Mammary epithelial cell (primary cell): ENCODE results near the gene RUFY4.
"Not testable (repeated sequence)": the region's sequence is repeated elsewhere in the genome, so short reads cannot be mapped to it uniquely, and the experiment has no call there.

Experiments used
- EZH2 ChIP-seq: IDR thresholded peaks from 2 replicates; pipeline ENCODE4 v1.6.1; 2012; ENCODE audit warnings: low read length, inconsistent platforms, borderline replicate concordance
- TF ChIP-seq, protein P1 (sequence below), 2 donors: IDR thresholded peaks in 1 of 2; conservative IDR thresholded peaks in 1 of 2; 2 replicates each; pipeline ENCODE4 v1.5.1; 2011 to 2012; ENCODE audit warnings: inconsistent platforms in 2 of 2, low read length in 2 of 2, mild to moderate bottlenecking in 2 of 2, control low read depth in 1 of 2, low read depth in 1 of 2; ENCODE audit not compliant: insufficient read depth in 1 of 2; ENCODE audit errors: extremely low read depth in 1 of 2

DNA sequence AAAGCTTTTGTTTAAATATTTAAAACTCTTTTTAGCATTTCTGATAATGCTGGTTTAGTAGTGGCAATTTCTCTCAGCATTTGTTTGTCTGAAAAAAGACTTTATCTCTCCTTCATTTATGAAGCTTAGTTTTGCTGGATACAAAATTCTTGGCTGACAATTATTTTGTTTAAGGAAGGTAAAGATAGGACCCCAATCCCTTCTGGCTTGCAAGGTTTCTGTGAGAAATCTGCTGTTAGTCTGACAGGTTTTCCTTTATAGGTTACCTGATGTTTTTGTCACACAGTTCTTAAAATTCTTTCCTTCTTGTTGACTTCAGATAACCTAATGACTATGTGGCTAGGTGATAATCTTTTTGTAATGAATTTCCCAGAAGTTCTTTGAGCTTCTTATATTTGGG is 53.2 kb downstream of the RUFY4 start:
- TF ChIP-seq, protein P1, sequence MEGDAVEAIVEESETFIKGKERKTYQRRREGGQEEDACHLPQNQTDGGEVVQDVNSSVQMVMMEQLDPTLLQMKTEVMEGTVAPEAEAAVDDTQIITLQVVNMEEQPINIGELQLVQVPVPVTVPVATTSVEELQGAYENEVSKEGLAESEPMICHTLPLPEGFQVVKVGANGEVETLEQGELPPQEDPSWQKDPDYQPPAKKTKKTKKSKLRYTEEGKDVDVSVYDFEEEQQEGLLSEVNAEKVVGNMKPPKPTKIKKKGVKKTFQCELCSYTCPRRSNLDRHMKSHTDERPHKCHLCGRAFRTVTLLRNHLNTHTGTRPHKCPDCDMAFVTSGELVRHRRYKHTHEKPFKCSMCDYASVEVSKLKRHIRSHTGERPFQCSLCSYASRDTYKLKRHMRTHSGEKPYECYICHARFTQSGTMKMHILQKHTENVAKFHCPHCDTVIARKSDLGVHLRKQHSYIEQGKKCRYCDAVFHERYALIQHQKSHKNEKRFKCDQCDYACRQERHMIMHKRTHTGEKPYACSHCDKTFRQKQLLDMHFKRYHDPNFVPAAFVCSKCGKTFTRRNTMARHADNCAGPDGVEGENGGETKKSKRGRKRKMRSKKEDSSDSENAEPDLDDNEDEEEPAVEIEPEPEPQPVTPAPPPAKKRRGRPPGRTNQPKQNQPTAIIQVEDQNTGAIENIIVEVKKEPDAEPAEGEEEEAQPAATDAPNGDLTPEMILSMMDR (conservative IDR thresholded peaks at IDR 0.05 in 1 of 2, IDR thresholded peaks at IDR 0.05 in 1 of 2; ENCODE audit: extremely low read depth in 1 of 2, insufficient read depth in 1 of 2, low read depth in 1 of 2, low read length in 2 of 2), result not testable (repeated sequence)
- not testable (repeated sequence) for TF ChIP-seq EZH2
